ENCODE data around the gene MMRN2. TPM values are rescaled to one million over a fixed set of nuclear protein-coding genes. Genes with fewer than 3 reads are reported as not detected.

The MMRN2 gene
- total RNA-seq, 1 donor from 2014 or later, result 86.3 TPM

- Histone ChIP-seq H3K4me1 (no peaks in the 10 kb centered on the region), H3K27me3 (no peaks in the 10 kb centered on the region), H3K27ac (no peak overlapping the region), H3K36me3 (peaks cover 32% of the 10 kb centered on the region), H3K4me3 (no peak overlapping the region), H3K9me3 (no peaks in the 10 kb centered on the region)
- DNase-seq (no peak), ATAC-seq (no peak)
- no peak for TF ChIP-seq CTCF (IDR thresholded peaks at IDR 0.05)
- intact Hi-C loops (cut with DNase I), result no loop called here
These were observed 24.7 kb downstream of the MMRN2 start for GRCh38 chr10:86932674-86933073.

DNA sequence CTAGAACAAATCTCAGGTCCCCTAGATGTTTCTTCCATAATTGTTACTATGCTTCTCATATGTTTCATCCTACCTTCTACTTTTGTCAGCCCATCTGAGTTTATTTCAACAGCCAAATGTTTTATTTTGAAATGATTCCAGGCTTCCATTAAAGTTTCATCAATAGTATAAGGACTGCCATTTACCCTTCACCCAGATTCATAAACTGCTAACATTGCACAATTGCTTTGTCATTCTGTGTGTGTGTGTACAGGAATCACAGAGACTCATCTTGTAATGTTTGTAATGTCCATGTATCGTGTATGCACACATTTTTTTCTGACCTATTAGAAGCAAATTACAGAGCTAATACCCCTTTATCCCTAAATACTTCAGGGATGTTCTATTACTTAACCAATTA is 25.5 kb downstream of the MMRN2 start:
- no peaks in the 10 kb centered on the region for H3K9me3 ChIP-seq
- ATAC-seq (no peak), DNase-seq (no peak)
- intact Hi-C loops (cut with DNase I), result no loop called here
- TF ChIP-seq CTCF (IDR thresholded peaks at IDR 0.05), result no peak
- H3K36me3 ChIP-seq, result peaks cover 26% of the 10 kb centered on the region
- no peaks in the 10 kb centered on the region for H3K27me3 ChIP-seq
- H3K4me3 ChIP-seq, result no peak overlapping the region
- H3K27ac ChIP-seq, result no peak overlapping the region
- H3K4me1 ChIP-seq, result no peaks in the 10 kb centered on the region

DNA sequence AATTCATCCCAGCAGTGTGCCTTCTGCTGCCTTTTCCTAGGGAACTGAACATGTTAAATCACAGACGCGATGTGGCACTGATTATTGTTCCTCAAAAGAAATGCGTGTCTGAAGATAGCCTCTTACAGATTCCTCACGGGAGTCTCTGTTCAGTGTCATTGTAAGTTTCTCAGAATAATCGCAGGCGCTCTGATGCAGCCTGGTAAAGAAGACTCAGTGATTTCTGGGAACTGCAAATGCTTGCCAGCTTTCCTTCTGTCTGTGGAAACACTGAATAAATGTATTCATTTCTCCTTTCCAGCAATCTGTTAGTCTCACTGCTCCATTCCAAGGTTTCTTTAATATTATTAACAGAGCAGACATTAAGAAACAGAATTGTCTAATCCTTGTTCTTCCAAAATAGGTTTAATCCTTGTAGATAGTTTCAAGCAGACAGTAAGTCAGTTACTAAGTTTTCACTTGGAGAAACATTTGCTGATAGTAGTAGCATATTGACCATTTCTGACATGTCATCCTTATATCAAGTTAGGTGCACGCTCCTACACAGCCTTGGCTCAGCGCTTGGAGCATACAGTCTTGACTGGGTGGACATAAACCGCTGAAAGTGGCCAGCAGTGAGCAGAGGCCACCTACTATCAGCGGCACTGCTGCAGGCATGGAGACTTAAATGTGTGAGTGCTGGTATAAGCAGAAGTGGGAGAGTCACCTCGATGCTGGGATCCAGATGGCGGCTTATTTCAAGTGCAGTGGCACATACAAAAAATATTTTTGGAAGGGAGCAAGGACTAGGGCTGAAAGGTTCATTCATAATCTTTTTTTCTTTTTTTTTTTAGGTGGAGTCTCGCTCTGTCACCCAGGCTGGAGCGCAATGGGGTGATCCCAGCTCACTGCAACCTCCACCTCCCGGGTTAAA is 27.7 kb downstream of the MMRN2 start:
- intact Hi-C loops (cut with DNase I), result no loop called here
- ATAC-seq (no peak), DNase-seq (no peak)

DNA sequence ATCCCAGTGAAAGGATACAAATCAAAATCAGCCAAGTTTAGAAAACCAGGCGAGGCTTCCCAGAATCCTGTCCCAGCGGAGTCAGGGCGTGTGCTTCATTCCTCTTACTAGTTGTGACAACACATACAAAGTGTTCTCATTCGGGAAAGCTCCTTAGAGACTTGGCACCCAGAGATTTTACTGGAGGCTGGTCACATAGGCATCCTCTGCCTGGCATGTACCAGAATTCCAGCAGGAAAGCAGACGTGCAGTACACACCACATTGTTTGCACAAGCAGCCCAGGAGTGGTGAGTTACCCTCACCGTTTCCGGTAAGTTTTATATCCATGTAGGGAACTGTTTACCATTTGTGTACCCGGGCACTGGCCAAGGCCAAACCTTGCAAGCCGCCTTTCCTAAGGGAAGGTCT is 34.9 kb downstream of the MMRN2 start:
- no peak for TF ChIP-seq CTCF (IDR thresholded peaks at IDR 0.05)
- Histone ChIP-seq H3K36me3 (peaks cover 44% of the 10 kb centered on the region), H3K9me3 (no peaks in the 10 kb centered on the region), H3K4me1 (no peaks in the 10 kb centered on the region), H3K27ac (no peak overlapping the region), H3K4me3 (no peak overlapping the region), H3K27me3 (no peaks in the 10 kb centered on the region)
- intact Hi-C loops (cut with DNase I), result no loop called here
- DNase-seq, result no peak
- peak; percentile 94 for ATAC-seq

More for the DNA sequence above, 27.7 kb downstream of the MMRN2 start:
- Histone ChIP-seq H3K4me1 (no peaks in the 10 kb centered on the region), H3K9me3 (no peaks in the 10 kb centered on the region), H3K27me3 (no peaks in the 10 kb centered on the region), H3K36me3 (peaks cover 26% of the 10 kb centered on the region), H3K4me3 (no peak overlapping the region), H3K27ac (no peak overlapping the region)
- TF ChIP-seq CTCF (IDR thresholded peaks at IDR 0.05), result no peak

GRCh38 chr10:86918022-86918471 is 39.4 kb downstream of the MMRN2 start:
- Histone ChIP-seq H3K4me1 (no peaks in the 10 kb centered on the region), H3K27me3 (no peaks in the 10 kb centered on the region), H3K4me3 (no peak overlapping the region), H3K9me3 (no peaks in the 10 kb centered on the region), H3K27ac (no peak overlapping the region), H3K36me3 (peaks cover 42% of the 10 kb centered on the region)
- ATAC-seq (no peak), DNase-seq (no peak)
- intact Hi-C loops (cut with DNase I), result no loop called here
- no peak for TF ChIP-seq CTCF (IDR thresholded peaks at IDR 0.05)
